H54 (cell line): Measurements from ENCODE around the gene COG2.

ENCODE experiments used
- DNase-seq: peaks from one replicate; pipeline ENCODE4 v3.0.0; 2011; ENCODE audit warnings: low spot score, mixed read lengths; ENCODE audit not compliant: insufficient read length
- FAIRE-seq: peaks from 3 replicates; lab custom pipeline; 2011; peaks lifted over from hg19 to GRCh38; lab: Jason Lieb, UNC
- POLR2A ChIP-seq: IDR thresholded peaks from 2 replicates; pipeline ENCODE4 v1.6.1; 2011; ENCODE audit warnings: low read depth, mild to moderate bottlenecking, low read length

The COG2 gene

GRCh38 chr1:230614121-230614520 is 28.2 kb upstream of the COG2 start:
- FAIRE-seq (no peak), DNase-seq (no peak)
- TF ChIP-seq POLR2A = no peak

DNA sequence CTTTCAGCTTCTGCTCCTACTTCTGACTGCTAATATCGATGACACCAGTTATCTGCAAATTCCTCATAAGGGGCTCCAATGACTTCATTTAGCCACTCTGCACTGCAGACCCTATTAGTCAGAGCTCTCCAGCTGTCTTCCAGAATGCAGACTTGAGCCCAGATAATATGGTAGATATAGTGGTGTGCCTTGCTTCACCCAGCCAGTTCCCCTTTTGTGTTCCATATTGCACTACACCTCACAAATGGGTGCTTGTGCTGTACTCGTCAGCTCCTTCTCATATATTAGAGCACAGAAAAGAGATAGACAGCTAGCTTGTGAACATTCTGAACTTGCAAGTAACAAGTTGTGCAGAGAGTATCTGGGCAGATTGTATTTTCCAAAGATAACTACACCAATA is 23.7 kb upstream of the COG2 start:
- TF ChIP-seq POLR2A = no peak
- FAIRE-seq = no peak
- no peak for DNase-seq

GRCh38 chr1:230620649-230621323 is 21.5 kb upstream of the COG2 start:
- no peak for FAIRE-seq
- TF ChIP-seq POLR2A = no peak
- DNase-seq = no peak

DNA sequence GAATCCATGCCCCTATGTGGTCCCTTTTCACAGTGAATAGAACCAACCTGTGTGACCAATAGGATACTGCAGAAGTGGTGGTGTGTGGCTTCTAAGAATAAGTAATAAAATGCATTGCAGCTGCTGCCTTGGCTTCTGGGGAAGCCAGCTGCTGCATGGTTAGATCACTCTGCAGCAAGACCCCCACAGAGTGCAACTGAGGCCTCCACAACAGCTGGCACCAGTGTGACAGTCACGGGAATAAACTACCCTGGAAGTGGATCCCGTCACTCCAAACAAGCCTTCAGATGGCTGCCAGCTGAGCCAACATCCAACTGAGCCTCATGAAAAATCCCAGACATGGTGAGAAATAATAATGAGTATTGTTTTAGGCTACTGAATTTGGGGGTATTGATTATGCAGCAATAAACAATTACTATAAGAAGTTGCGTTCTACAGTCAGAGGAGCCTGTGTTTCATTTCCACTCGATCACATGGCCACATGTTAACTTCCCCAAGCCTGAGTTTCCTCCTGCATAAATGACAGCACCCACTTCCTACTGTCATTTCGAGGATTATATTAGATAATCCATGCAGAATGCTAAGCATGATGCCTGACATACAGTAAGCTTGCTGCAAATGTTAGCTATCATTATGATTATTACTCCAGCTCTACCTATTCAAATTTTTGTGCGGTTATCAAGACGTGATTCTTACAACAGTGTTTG is 20.8 kb upstream of the COG2 start:
- no peak for TF ChIP-seq POLR2A
- FAIRE-seq (no peak), DNase-seq (no peak)

DNA sequence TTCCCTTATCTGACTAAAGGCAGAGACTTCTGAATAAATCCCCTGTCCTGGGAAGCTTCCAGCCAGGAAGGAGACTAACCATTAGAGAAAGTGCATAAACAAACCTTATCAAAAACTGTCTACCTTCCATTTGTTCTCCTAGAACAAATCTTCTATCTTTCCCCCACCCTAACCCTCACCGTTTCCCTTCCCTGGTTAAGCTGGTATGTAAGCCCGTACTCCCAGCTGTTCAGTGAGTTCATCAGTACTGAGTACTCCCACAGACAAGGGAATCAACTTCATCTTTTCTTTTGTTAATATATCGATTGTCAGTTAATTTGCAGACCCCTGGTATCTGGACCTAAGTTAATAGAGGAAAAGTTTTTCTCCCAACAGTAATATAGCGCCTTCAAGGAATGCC is 20.1 kb upstream of the COG2 start:
- no peak for FAIRE-seq
- no peak for DNase-seq
- no peak for TF ChIP-seq POLR2A

- FAIRE-seq (no peak), DNase-seq (no peak)
- no peak for TF ChIP-seq POLR2A
Measured at GRCh38 chr1:230624097-230624713, 18.1 kb upstream of the COG2 start.

DNA sequence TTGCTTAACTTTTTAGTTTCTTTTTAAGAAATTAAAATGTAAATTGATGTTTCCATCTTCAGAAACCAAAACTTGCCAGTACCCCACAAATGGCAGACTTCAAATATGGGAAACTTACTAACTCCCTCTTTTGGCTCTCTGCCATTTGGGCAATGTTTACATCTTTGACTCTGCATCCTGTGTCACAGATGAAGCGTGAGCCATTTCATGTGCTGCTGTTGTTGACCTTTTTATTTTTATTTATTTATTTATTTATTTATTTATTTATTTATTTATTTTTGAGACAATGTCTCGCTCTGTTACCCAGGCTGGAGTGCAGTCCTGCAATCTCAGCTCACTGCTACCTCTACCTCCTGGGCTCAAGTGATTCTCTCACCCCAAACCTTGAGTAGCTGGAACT is 16.0 kb upstream of the COG2 start:
- DNase-seq = no peak
- FAIRE-seq = no peak
- TF ChIP-seq POLR2A = no peak

GRCh38 chr1:230627767-230628166 is 14.5 kb upstream of the COG2 start:
- FAIRE-seq (no peak), DNase-seq (no peak)
- TF ChIP-seq POLR2A = no peak

- FAIRE-seq (no peak), DNase-seq (no peak)
- no peak for TF ChIP-seq POLR2A
Measured at GRCh38 chr1:230629511-230629910, 12.8 kb upstream of the COG2 start.

GRCh38 chr1:230631477-230631876 is 10.8 kb upstream of the COG2 start:
- FAIRE-seq = no peak
- no peak for TF ChIP-seq POLR2A
- DNase-seq = no peak

DNA sequence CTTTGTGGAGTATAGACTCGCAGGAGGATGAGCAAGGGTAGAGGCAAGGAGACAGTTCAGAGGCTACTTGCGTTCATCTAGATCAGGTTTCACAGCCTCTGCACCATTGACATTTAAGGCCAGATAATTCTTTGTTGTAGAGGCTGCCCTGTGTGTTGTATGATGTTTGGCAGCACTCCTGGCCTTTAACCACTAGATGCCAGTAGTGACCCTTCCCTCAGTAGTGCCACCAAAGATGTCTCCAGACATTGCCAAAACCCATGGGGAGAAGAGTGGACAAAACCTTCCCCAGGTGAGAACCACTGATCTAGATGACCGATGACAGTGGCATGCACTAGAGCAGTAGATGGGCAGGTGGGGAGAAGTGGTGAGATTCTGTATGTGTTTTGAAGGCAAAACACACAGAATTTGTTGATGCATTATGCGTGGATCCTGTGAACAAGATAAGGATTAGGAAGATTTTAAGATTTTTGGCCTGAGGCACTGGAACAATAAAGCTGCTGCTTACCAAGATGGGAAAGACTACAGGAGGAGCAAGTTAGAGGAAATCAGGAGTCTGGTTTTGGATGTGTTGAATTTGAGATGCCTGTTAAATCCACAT is 9.9 kb upstream of the COG2 start:
- FAIRE-seq (no peak), DNase-seq (peak; percentile 16)
- TF ChIP-seq POLR2A = no peak

- no peak for TF ChIP-seq POLR2A
- no peak for FAIRE-seq
- DNase-seq = no peak
Measured at GRCh38 chr1:230633469-230633868, 8.8 kb upstream of the COG2 start.

- no peak for TF ChIP-seq POLR2A
- FAIRE-seq (no peak), DNase-seq (no peak)
Measured at GRCh38 chr1:230634384-230634783, 7.9 kb upstream of the COG2 start.

DNA sequence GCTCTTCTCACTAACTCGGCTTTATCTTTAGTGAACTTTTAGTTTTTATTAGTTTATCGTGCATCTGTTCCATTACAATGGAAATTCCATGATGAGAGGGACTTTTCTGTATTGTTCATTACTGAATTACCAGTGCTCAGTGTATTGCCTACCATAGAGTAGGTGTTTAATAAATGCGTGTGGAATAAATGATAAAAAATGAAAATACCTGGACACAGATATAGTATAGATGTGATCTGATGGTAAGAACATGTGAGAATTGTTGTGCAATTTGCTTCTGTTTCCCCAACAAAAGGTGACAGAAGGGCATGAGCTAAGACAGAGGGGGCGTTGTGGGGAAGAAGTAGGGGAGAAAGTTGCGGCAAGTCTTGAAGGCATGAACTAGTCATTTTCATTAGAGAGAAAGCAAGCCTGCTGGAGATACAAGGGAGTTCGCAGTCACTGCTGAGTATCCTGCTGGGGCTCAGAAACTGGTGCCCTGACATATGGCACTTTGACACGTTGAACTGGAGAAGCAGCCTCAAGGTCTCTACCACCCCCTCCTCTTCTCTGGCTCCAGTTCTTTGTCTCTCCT is 5.6 kb upstream of the COG2 start:
- no peak for FAIRE-seq

More for the DNA sequence above, 5.6 kb upstream of the COG2 start:
- DNase-seq = no peak
- TF ChIP-seq POLR2A = no peak
